K562 (cell line): ENCODE measurements around the gene HNRNPH3. TPM values are rescaled to one million over a fixed set of nuclear protein-coding genes. Genes with fewer than 3 reads are reported as not detected.

Experiments used
- polyA plus RNA-seq, 8 experiments: library from polyadenylated mRNA; depleted of rRNA in 4 of 8; stranded (reverse) in 5 of 8; unstranded in 3 of 8; fragments of >200 nt; fragmentation: Nextera tagmentation in 2 of 8; fragmentation: Illumina TruSeq in 1 of 8; extraction: Ambion mirVana in 2 of 8; extraction: Trizol in 1 of 8; gene quantifications; 2 replicates each; pipeline versions ENCODE4 v1.2.1 to v1.2.3, GENCODE V29; 2011 to 2014; ENCODE audit warnings: inconsistent platforms in 1 of 8, missing spikeins in 1 of 8
- total RNA-seq, 7 experiments: library from RNA; depleted of rRNA in 6 of 7; stranded (reverse); fragments of >200 nt in 6 of 7; fragmentation: Illumina TruSeq in 2 of 7; extraction: Trizol in 2 of 7; gene quantifications; 2 replicates each; pipeline versions ENCODE4 v1.2.1 to v1.2.3, GENCODE V29; 2011 to 2021; ENCODE audit warnings: low replicate concordance in 1 of 7

The HNRNPH3 gene
- total and polyA plus RNA-seq, 9 of the 15 experiments (the other 6 are each of a cell fraction or from before 2014, with no cell fraction given): 52.8 to 562 (median 152) TPM

Other genes with a start within 250 kb of the HNRNPH3 start
- not detected in 2 replicates for gene MYPN, start 222.6 kb upstream of the HNRNPH3 start, total RNA-seq (2014; rRNA removed)
- gene MYPN, start 222.6 kb upstream of the HNRNPH3 start, total RNA-seq (2014; rRNA removed; fragmentation: Illumina TruSeq; extraction: Trizol): not detected in 2 replicates
- not detected in 2 replicates for gene MYPN, start 222.6 kb upstream of the HNRNPH3 start, total RNA-seq (2015; rRNA removed; fragmentation: Illumina TruSeq; extraction: Trizol)
- gene MYPN, start 222.6 kb upstream of the HNRNPH3 start, total RNA-seq (2021): not detected in 2 replicates
- not detected in 2 replicates for gene MYPN, start 222.6 kb upstream of the HNRNPH3 start, polyA plus RNA-seq (2011; rRNA removed)
- gene MYPN, start 222.6 kb upstream of the HNRNPH3 start, polyA plus RNA-seq (2014; fragmentation: Illumina TruSeq; extraction: Trizol): not detected in 2 replicates
- not detected for gene MYPN, start 222.6 kb upstream of the HNRNPH3 start, polyA plus RNA-seq (2014; fragmentation: Nextera tagmentation; extraction: Ambion mirVana)
- gene MYPN, start 222.6 kb upstream of the HNRNPH3 start, polyA plus RNA-seq (2014; rRNA removed): not detected in 2 replicates
- gene ATOH7, start 100.0 kb upstream of the HNRNPH3 start, total RNA-seq (2014; rRNA removed): 0.12 TPM in 1 of 2 replicates, not detected in the other
- not detected in 2 replicates for gene ATOH7, start 100.0 kb upstream of the HNRNPH3 start, total RNA-seq (2014; rRNA removed; fragmentation: Illumina TruSeq; extraction: Trizol)
- not detected in 2 replicates for gene ATOH7, start 100.0 kb upstream of the HNRNPH3 start, total RNA-seq (2015; rRNA removed; fragmentation: Illumina TruSeq; extraction: Trizol)
- gene ATOH7, start 100.0 kb upstream of the HNRNPH3 start, total RNA-seq (2021): not detected in 2 replicates
- gene ATOH7, start 100.0 kb upstream of the HNRNPH3 start, polyA plus RNA-seq (2011; rRNA removed): not detected in 2 replicates
- gene ATOH7, start 100.0 kb upstream of the HNRNPH3 start, polyA plus RNA-seq (2014; fragmentation: Illumina TruSeq; extraction: Trizol): not detected in 2 replicates
- not detected for gene ATOH7, start 100.0 kb upstream of the HNRNPH3 start, polyA plus RNA-seq (2014; fragmentation: Nextera tagmentation; extraction: Ambion mirVana)
- 0.20 TPM in 1 of 2 replicates, not detected in the other for gene ATOH7, start 100.0 kb upstream of the HNRNPH3 start, polyA plus RNA-seq (2014; rRNA removed)
- gene PBLD, start 864 bp downstream of the HNRNPH3 start, total RNA-seq (2014; rRNA removed): 1.7 and 2.6 TPM in 2 replicates
- 4.3 and 4.8 TPM in 2 replicates for gene PBLD, start 864 bp downstream of the HNRNPH3 start, total RNA-seq (2014; rRNA removed; fragmentation: Illumina TruSeq; extraction: Trizol)
- gene PBLD, start 864 bp downstream of the HNRNPH3 start, total RNA-seq (2015; rRNA removed; fragmentation: Illumina TruSeq; extraction: Trizol): 2.0 and 2.7 TPM in 2 replicates
- 2.2 and 2.5 TPM in 2 replicates for gene PBLD, start 864 bp downstream of the HNRNPH3 start, total RNA-seq (2021)
- 1.2 and 1.8 TPM in 2 replicates for gene PBLD, start 864 bp downstream of the HNRNPH3 start, polyA plus RNA-seq (2011; rRNA removed)
- gene PBLD, start 864 bp downstream of the HNRNPH3 start, polyA plus RNA-seq (2014; fragmentation: Illumina TruSeq; extraction: Trizol): 2.8 and 3.3 TPM in 2 replicates
- 1 to 10 TPM; 1.7 to 2.1 TPM for gene PBLD, start 864 bp downstream of the HNRNPH3 start, polyA plus RNA-seq (2014; fragmentation: Nextera tagmentation; extraction: Ambion mirVana)
- 2.7 and 2.9 TPM in 2 replicates for gene PBLD, start 864 bp downstream of the HNRNPH3 start, polyA plus RNA-seq (2014; rRNA removed)
- gene RUFY2, start 75.2 kb downstream of the HNRNPH3 start, total RNA-seq (2014; rRNA removed): 9.7 and 15.6 TPM in 2 replicates
- gene RUFY2, start 75.2 kb downstream of the HNRNPH3 start, total RNA-seq (2014; rRNA removed; fragmentation: Illumina TruSeq; extraction: Trizol): 20.1 and 21.4 TPM in 2 replicates
- 18.8 and 19.3 TPM in 2 replicates for gene RUFY2, start 75.2 kb downstream of the HNRNPH3 start, total RNA-seq (2015; rRNA removed; fragmentation: Illumina TruSeq; extraction: Trizol)
- gene RUFY2, start 75.2 kb downstream of the HNRNPH3 start, total RNA-seq (2021): 12.6 and 12.8 TPM in 2 replicates
- gene RUFY2, start 75.2 kb downstream of the HNRNPH3 start, polyA plus RNA-seq (2011; rRNA removed): 12.9 and 13.7 TPM in 2 replicates
- 10.4 and 12.4 TPM in 2 replicates for gene RUFY2, start 75.2 kb downstream of the HNRNPH3 start, polyA plus RNA-seq (2014; fragmentation: Illumina TruSeq; extraction: Trizol)
- gene RUFY2, start 75.2 kb downstream of the HNRNPH3 start, polyA plus RNA-seq (2014; fragmentation: Nextera tagmentation; extraction: Ambion mirVana): 1 to 10 TPM; 3.7 to 4.5 TPM
- 11.2 and 14.0 TPM in 2 replicates for gene RUFY2, start 75.2 kb downstream of the HNRNPH3 start, polyA plus RNA-seq (2014; rRNA removed)
- 24.6 and 35.1 TPM in 2 replicates for gene DNA2, start 139.9 kb downstream of the HNRNPH3 start, total RNA-seq (2014; rRNA removed)
- gene DNA2, start 139.9 kb downstream of the HNRNPH3 start, total RNA-seq (2014; rRNA removed; fragmentation: Illumina TruSeq; extraction: Trizol): 51.4 and 59.2 TPM in 2 replicates
- gene DNA2, start 139.9 kb downstream of the HNRNPH3 start, total RNA-seq (2015; rRNA removed; fragmentation: Illumina TruSeq; extraction: Trizol): 47.4 and 50.5 TPM in 2 replicates
- 45.8 and 47.7 TPM in 2 replicates for gene DNA2, start 139.9 kb downstream of the HNRNPH3 start, total RNA-seq (2021)
- 31.8 and 43.5 TPM in 2 replicates for gene DNA2, start 139.9 kb downstream of the HNRNPH3 start, polyA plus RNA-seq (2011; rRNA removed)
- gene DNA2, start 139.9 kb downstream of the HNRNPH3 start, polyA plus RNA-seq (2014; fragmentation: Illumina TruSeq; extraction: Trizol): 38.3 and 40.8 TPM in 2 replicates
- gene DNA2, start 139.9 kb downstream of the HNRNPH3 start, polyA plus RNA-seq (2014; fragmentation: Nextera tagmentation; extraction: Ambion mirVana): 10 to 100 TPM; 24.7 to 32.7 TPM
- 31.4 and 35.1 TPM in 2 replicates for gene DNA2, start 139.9 kb downstream of the HNRNPH3 start, polyA plus RNA-seq (2014; rRNA removed)
- 7.5 and 9.0 TPM in 2 replicates for gene SLC25A16, start 195.5 kb downstream of the HNRNPH3 start, total RNA-seq (2014; rRNA removed)
- gene SLC25A16, start 195.5 kb downstream of the HNRNPH3 start, total RNA-seq (2014; rRNA removed; fragmentation: Illumina TruSeq; extraction: Trizol): 25.7 and 32.0 TPM in 2 replicates
- gene SLC25A16, start 195.5 kb downstream of the HNRNPH3 start, total RNA-seq (2015; rRNA removed; fragmentation: Illumina TruSeq; extraction: Trizol): 16.7 and 16.8 TPM in 2 replicates
- 21.9 and 24.1 TPM in 2 replicates for gene SLC25A16, start 195.5 kb downstream of the HNRNPH3 start, total RNA-seq (2021)
- gene SLC25A16, start 195.5 kb downstream of the HNRNPH3 start, polyA plus RNA-seq (2011; rRNA removed): 26.0 and 28.5 TPM in 2 replicates
- 9.6 and 12.0 TPM in 2 replicates for gene SLC25A16, start 195.5 kb downstream of the HNRNPH3 start, polyA plus RNA-seq (2014; fragmentation: Illumina TruSeq; extraction: Trizol)
- 1 to 10 TPM; 2.7 to 5.1 TPM for gene SLC25A16, start 195.5 kb downstream of the HNRNPH3 start, polyA plus RNA-seq (2014; fragmentation: Nextera tagmentation; extraction: Ambion mirVana)
- gene SLC25A16, start 195.5 kb downstream of the HNRNPH3 start, polyA plus RNA-seq (2014; rRNA removed): 20.0 and 24.6 TPM in 2 replicates
- gene TET1, start 228.3 kb downstream of the HNRNPH3 start, total RNA-seq (2014; rRNA removed): 9.2 and 11.9 TPM in 2 replicates
- gene TET1, start 228.3 kb downstream of the HNRNPH3 start, total RNA-seq (2014; rRNA removed; fragmentation: Illumina TruSeq; extraction: Trizol): 21.0 and 22.2 TPM in 2 replicates
- 18.0 and 18.7 TPM in 2 replicates for gene TET1, start 228.3 kb downstream of the HNRNPH3 start, total RNA-seq (2015; rRNA removed; fragmentation: Illumina TruSeq; extraction: Trizol)
- gene TET1, start 228.3 kb downstream of the HNRNPH3 start, total RNA-seq (2021): 20.6 and 21.3 TPM in 2 replicates
- 11.6 and 18.9 TPM in 2 replicates for gene TET1, start 228.3 kb downstream of the HNRNPH3 start, polyA plus RNA-seq (2011; rRNA removed)
- 12.6 and 16.8 TPM in 2 replicates for gene TET1, start 228.3 kb downstream of the HNRNPH3 start, polyA plus RNA-seq (2014; fragmentation: Illumina TruSeq; extraction: Trizol)
- 1 to 10 TPM; 2.6 to 3.6 TPM for gene TET1, start 228.3 kb downstream of the HNRNPH3 start, polyA plus RNA-seq (2014; fragmentation: Nextera tagmentation; extraction: Ambion mirVana)
- 5.4 and 5.9 TPM in 2 replicates for gene TET1, start 228.3 kb downstream of the HNRNPH3 start, polyA plus RNA-seq (2014; rRNA removed)